Measurements from ENCODE around the gene PCDHB3.
"Not testable (repeated sequence)": the region's sequence is repeated elsewhere in the genome, so short reads cannot be mapped to it uniquely, and the experiment has no call there.

DNA sequence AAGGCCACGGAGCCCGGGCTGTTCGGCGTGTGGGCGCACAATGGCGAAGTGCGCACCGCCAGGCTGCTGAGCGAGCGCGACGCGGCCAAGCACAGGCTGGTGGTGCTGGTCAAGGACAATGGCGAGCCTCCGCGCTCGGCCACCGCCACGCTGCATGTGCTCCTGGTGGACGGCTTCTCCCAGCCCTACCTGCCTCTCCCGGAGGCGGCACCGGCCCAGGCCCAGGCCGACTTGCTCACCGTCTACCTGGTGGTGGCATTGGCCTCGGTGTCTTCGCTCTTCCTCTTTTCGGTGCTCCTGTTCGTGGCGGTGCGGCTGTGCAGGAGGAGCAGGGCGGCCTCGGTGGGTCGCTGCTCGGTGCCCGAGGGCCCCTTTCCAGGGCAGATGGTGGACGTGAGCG lies 2.2 kb downstream of the PCDHB3 start:
- TF ChIP-seq ZNF366 (tag by site-specific recombination; conservative IDR thresholded peaks at IDR 0.05); ZBTB7A (tag by site-specific recombination; IDR thresholded peaks at IDR 0.05; ENCODE audit: low read depth); ZNF416 (tag by site-specific recombination; IDR thresholded peaks at IDR 0.05); BCL11A (tag by site-specific recombination; IDR thresholded peaks at IDR 0.05; ENCODE audit: low read depth); ZNF37A (tag by site-specific recombination; IDR thresholded peaks at IDR 0.05); ZNF274 (IDR thresholded peaks at IDR 0.05; ENCODE audit: low read length); ZNF274 (tag by site-specific recombination; IDR thresholded peaks at IDR 0.05; ENCODE audit: borderline replicate concordance); ZNF561 (tag by site-specific recombination; IDR thresholded peaks at IDR 0.05; ENCODE audit: borderline replicate concordance): not testable (repeated sequence)
- TF ChIP-seq, protein P1, sequence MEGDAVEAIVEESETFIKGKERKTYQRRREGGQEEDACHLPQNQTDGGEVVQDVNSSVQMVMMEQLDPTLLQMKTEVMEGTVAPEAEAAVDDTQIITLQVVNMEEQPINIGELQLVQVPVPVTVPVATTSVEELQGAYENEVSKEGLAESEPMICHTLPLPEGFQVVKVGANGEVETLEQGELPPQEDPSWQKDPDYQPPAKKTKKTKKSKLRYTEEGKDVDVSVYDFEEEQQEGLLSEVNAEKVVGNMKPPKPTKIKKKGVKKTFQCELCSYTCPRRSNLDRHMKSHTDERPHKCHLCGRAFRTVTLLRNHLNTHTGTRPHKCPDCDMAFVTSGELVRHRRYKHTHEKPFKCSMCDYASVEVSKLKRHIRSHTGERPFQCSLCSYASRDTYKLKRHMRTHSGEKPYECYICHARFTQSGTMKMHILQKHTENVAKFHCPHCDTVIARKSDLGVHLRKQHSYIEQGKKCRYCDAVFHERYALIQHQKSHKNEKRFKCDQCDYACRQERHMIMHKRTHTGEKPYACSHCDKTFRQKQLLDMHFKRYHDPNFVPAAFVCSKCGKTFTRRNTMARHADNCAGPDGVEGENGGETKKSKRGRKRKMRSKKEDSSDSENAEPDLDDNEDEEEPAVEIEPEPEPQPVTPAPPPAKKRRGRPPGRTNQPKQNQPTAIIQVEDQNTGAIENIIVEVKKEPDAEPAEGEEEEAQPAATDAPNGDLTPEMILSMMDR (tag by site-specific recombination; IDR thresholded peaks at IDR 0.05): not testable (repeated sequence)
- TF ChIP-seq, protein P2, sequence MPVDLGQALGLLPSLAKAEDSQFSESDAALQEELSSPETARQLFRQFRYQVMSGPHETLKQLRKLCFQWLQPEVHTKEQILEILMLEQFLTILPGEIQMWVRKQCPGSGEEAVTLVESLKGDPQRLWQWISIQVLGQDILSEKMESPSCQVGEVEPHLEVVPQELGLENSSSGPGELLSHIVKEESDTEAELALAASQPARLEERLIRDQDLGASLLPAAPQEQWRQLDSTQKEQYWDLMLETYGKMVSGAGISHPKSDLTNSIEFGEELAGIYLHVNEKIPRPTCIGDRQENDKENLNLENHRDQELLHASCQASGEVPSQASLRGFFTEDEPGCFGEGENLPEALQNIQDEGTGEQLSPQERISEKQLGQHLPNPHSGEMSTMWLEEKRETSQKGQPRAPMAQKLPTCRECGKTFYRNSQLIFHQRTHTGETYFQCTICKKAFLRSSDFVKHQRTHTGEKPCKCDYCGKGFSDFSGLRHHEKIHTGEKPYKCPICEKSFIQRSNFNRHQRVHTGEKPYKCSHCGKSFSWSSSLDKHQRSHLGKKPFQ (tag by site-specific recombination; IDR thresholded peaks at IDR 0.05): not testable (repeated sequence)
- TF ChIP-seq, protein P3, sequence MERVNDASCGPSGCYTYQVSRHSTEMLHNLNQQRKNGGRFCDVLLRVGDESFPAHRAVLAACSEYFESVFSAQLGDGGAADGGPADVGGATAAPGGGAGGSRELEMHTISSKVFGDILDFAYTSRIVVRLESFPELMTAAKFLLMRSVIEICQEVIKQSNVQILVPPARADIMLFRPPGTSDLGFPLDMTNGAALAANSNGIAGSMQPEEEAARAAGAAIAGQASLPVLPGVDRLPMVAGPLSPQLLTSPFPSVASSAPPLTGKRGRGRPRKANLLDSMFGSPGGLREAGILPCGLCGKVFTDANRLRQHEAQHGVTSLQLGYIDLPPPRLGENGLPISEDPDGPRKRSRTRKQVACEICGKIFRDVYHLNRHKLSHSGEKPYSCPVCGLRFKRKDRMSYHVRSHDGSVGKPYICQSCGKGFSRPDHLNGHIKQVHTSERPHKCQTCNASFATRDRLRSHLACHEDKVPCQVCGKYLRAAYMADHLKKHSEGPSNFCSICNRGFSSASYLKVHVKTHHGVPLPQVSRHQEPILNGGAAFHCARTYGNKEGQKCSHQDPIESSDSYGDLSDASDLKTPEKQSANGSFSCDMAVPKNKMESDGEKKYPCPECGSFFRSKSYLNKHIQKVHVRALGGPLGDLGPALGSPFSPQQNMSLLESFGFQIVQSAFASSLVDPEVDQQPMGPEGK (tag by site-specific recombination; IDR thresholded peaks at IDR 0.05): not testable (repeated sequence)
- TF ChIP-seq, protein P4, sequence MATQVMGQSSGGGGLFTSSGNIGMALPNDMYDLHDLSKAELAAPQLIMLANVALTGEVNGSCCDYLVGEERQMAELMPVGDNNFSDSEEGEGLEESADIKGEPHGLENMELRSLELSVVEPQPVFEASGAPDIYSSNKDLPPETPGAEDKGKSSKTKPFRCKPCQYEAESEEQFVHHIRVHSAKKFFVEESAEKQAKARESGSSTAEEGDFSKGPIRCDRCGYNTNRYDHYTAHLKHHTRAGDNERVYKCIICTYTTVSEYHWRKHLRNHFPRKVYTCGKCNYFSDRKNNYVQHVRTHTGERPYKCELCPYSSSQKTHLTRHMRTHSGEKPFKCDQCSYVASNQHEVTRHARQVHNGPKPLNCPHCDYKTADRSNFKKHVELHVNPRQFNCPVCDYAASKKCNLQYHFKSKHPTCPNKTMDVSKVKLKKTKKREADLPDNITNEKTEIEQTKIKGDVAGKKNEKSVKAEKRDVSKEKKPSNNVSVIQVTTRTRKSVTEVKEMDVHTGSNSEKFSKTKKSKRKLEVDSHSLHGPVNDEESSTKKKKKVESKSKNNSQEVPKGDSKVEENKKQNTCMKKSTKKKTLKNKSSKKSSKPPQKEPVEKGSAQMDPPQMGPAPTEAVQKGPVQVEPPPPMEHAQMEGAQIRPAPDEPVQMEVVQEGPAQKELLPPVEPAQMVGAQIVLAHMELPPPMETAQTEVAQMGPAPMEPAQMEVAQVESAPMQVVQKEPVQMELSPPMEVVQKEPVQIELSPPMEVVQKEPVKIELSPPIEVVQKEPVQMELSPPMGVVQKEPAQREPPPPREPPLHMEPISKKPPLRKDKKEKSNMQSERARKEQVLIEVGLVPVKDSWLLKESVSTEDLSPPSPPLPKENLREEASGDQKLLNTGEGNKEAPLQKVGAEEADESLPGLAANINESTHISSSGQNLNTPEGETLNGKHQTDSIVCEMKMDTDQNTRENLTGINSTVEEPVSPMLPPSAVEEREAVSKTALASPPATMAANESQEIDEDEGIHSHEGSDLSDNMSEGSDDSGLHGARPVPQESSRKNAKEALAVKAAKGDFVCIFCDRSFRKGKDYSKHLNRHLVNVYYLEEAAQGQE (tag by site-specific recombination; IDR thresholded peaks at IDR 0.05): not testable (repeated sequence)
- TF ChIP-seq, protein P5, sequence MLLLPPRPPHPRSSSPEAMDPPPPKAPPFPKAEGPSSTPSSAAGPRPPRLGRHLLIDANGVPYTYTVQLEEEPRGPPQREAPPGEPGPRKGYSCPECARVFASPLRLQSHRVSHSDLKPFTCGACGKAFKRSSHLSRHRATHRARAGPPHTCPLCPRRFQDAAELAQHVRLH (tag by site-specific recombination; IDR thresholded peaks at IDR 0.05): not testable (repeated sequence)

Measured in HEK293 (cell line).